Neural cell (in vitro differentiated cells): ENCODE results near the gene NOL4L. TPM values are rescaled to one million over a fixed set of nuclear protein-coding genes. Genes with fewer than 3 reads are reported as not detected.

ENCODE experiments used
- H2AFZ ChIP-seq: fragments of 200-600, 300-800 bp; sonication (generic), shearing (Covaris generic); 2 replicates; pipeline ENCODE4 v1.6.0; 2014; ENCODE audit warnings: low read depth, mild to moderate bottlenecking, antibody characterized with exemption, low read length, moderate library complexity
- H3F3A ChIP-seq: fragments of 200-600 bp; shearing (Covaris generic); 2 replicates; pipeline ENCODE4 v1.6.1; 2016; ENCODE audit warnings: mild to moderate bottlenecking, moderate library complexity, mixed read lengths, antibody characterized with exemption, low read length; ENCODE audit not compliant: insufficient read depth, poor library complexity, severe bottlenecking
- H3K27ac ChIP-seq: fragments of 200-600, 300-800 bp; sonication (generic), shearing (Covaris generic); 2 replicates; pipeline ENCODE4 v1.5.1; 2014; ENCODE audit warnings: mild to moderate bottlenecking, low read length, moderate library complexity
- H3K27me3 ChIP-seq: fragments of 300-800, 200-600 bp; sonication (generic), shearing (Covaris generic); 2 replicates; pipeline ENCODE4 v1.6.0; 2014; ENCODE audit warnings: mild to moderate bottlenecking, low read depth, low read length, moderate library complexity; ENCODE audit not compliant: insufficient read depth
- H3K36me3 ChIP-seq: fragments of 300-800, 200-600 bp; sonication (generic), shearing (Covaris generic); 2 replicates; pipeline ENCODE4 v1.5.1; 2014; ENCODE audit warnings: mild to moderate bottlenecking, antibody characterized with exemption, low read length, moderate library complexity; ENCODE audit not compliant: insufficient read depth
- H3K4me2 ChIP-seq: fragments of 300-800, 200-600 bp; sonication (generic), shearing (Covaris generic); 2 replicates; pipeline ENCODE4 v1.6.0; 2014; ENCODE audit warnings: mild to moderate bottlenecking, low read length
- H3K4me3 ChIP-seq: fragments of 300-800, 200-600 bp; sonication (generic), shearing (Covaris generic); 2 replicates; pipeline ENCODE4 v1.5.1; 2014; ENCODE audit warnings: mild to moderate bottlenecking, low read length, moderate library complexity
- H3K79me2 ChIP-seq: fragments of 200-600 bp; shearing (Covaris generic); replicated peaks from 2 replicates; pipeline ENCODE4 v1.6.0; 2014; ENCODE audit warnings: mild to moderate bottlenecking, low read length, moderate library complexity; ENCODE audit not compliant: insufficient read depth
- H3K9ac ChIP-seq: fragments of 300-800, 200-600 bp; sonication (generic), shearing (Covaris generic); 2 replicates; pipeline ENCODE4 v1.6.1; 2016; ENCODE audit warnings: mild to moderate bottlenecking, low read length, mixed read lengths
- H3K9me2 ChIP-seq: fragments of 200-600 bp; shearing (Covaris generic); 2 replicates; pipeline ENCODE4 v1.6.1; 2016; ENCODE audit warnings: mild to moderate bottlenecking, low read length, mixed read lengths; ENCODE audit not compliant: insufficient read depth
- H3K9me3 ChIP-seq: fragments of 200-600, 300-800 bp; sonication (generic), shearing (Covaris generic); 2 replicates; pipeline ENCODE4 v1.6.1; 2016; ENCODE audit warnings: mild to moderate bottlenecking, mixed run types, low read length, moderate library complexity, mixed read lengths
- H4K20me1 ChIP-seq: fragments of 200-600 bp; shearing (Covaris generic); 2 replicates; pipeline ENCODE4 v1.6.1; 2016; ENCODE audit warnings: mild to moderate bottlenecking, mixed run types; ENCODE audit not compliant: insufficient read depth
- CTCF ChIP-seq: fragments of 450-650 bp; IDR thresholded peaks from 2 replicates; pipeline ENCODE4 v1.5.1; 2014; ENCODE audit warnings: antibody characterized with exemption, mild to moderate bottlenecking, moderate library complexity; ENCODE audit not compliant: poor library complexity, severe bottlenecking
- EP300 ChIP-seq: fragments of 450-650 bp; conservative IDR thresholded peaks from 2 replicates; pipeline ENCODE4 v1.6.1; 2014; ENCODE audit warnings: antibody characterized with exemption, mild to moderate bottlenecking, moderate library complexity; ENCODE audit not compliant: poor library complexity, severe bottlenecking
- EZH2 ChIP-seq: fragments of 200-600, 300-800 bp; shearing (Covaris generic), sonication (generic); IDR thresholded peaks from 2 replicates; pipeline ENCODE4 v1.6.1; 2014; ENCODE audit warnings: antibody characterized with exemption, low read length, borderline replicate concordance, mild to moderate bottlenecking; ENCODE audit not compliant: insufficient read depth, poor library complexity, severe bottlenecking
- MXI1 ChIP-seq: fragments of 450-650 bp; conservative IDR thresholded peaks from 2 replicates; pipeline ENCODE4 v1.6.1; 2014; ENCODE audit warnings: antibody characterized with exemption, mild to moderate bottlenecking; ENCODE audit not compliant: poor library complexity, severe bottlenecking
- POLR2AphosphoS5 ChIP-seq: IDR thresholded peaks from 2 replicates; pipeline ENCODE4 v1.6.1; 2012
- RAD21 ChIP-seq: fragments of 450-650 bp; conservative IDR thresholded peaks from 2 replicates; pipeline ENCODE4 v1.6.1; 2014; ENCODE audit warnings: antibody characterized with exemption, mild to moderate bottlenecking, moderate library complexity
- REST ChIP-seq: IDR thresholded peaks from 2 replicates; pipeline ENCODE4 v1.6.1; 2012; ENCODE audit warnings: borderline replicate concordance
- SMC3 ChIP-seq: fragments of 450-650 bp; conservative IDR thresholded peaks from 2 replicates; pipeline ENCODE4 v1.6.1; 2014; ENCODE audit warnings: antibody characterized with exemption, mild to moderate bottlenecking, moderate library complexity; ENCODE audit not compliant: poor library complexity
- TAF1 ChIP-seq: IDR thresholded peaks from 2 replicates; pipeline ENCODE4 v1.6.1; 2012; ENCODE audit warnings: low read depth
- polyA plus RNA-seq: library from polyadenylated mRNA; depleted of rRNA; stranded (reverse); fragments of >200 nt; gene quantifications from 2 replicates; pipeline ENCODE4 v1.2.3, GENCODE V29; 2014

The NOL4L gene
- polyA plus RNA-seq, 1 donor from 2014 or later, result 20.4 TPM

DNA sequence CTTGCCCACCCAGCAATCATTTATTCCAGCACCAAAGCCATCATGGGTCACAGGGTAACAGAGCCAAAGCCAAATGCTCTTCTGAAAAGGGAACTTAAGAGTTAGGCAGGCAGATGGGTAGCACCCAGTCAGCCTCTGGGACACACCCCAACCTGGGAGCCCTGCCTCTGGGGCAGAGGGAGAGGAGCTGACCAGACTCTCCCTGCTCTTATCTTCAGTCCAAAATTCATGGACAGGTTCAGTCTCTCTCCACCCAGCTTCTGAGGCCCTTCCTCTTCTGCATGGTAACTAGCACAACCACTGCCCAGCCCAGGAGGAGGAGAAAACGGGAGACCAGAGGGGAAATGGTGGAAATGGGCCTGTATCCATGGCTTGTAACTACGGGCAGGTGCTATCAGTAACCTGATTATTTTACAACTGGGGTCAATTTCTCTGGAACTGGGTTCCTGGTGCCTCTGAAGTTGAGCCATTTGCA, 105.4 kb downstream of the NOL4L start:
- no peak for TF ChIP-seq MXI1
- no peak for TF ChIP-seq TAF1
- TF ChIP-seq EZH2, result no peak
- TF ChIP-seq CTCF, result no peak
- TF ChIP-seq RAD21, result no peak
- TF ChIP-seq POLR2AphosphoS5, result no peak
- no peak for TF ChIP-seq REST
- no peak for TF ChIP-seq SMC3
- no peak for TF ChIP-seq EP300
- H3K4me2 ChIP-seq, result peak overlapping the region; percentile 8
- H3F3A ChIP-seq, result no peaks in the 10 kb centered on the region
- no peak overlapping the region for H2AFZ ChIP-seq
- peaks cover 80% of the 10 kb centered on the region for H3K79me2 ChIP-seq
- H3K27ac ChIP-seq, result no peak overlapping the region
- peak overlapping the region; percentile 95 for H3K4me3 ChIP-seq
- H3K9me2 ChIP-seq, result no peaks in the 10 kb centered on the region
- no peaks in the 10 kb centered on the region for H3K36me3 ChIP-seq
- H3K27me3 ChIP-seq, result no peaks in the 10 kb centered on the region
- peaks cover 66% of the 10 kb centered on the region for H4K20me1 ChIP-seq
- peak overlapping the region; percentile 7 for H3K9ac ChIP-seq
- H3K9me3 ChIP-seq, result no peaks in the 10 kb centered on the region

DNA sequence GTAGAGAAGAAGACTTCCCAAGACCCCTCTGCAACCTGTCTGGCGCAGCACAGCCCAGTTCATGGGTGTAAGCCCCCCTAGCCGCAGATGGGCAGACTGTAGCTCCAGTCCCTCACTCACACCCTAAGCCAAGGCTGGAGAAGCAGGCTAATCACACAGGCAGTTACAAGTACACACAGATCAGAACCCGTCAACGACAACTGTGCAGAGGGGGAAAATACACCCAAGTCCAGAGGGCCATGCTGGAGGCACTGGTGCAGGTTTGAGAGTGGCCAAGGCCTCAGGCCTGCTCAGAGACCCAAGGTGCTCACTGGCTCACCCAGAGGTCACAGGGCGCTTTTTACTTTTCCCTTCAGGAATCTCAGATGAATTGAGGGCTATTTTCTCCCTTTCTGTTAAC, 106.1 kb downstream of the NOL4L start:
- H4K20me1 ChIP-seq, result peaks cover 73% of the 10 kb centered on the region
- no peak overlapping the region for H3K9ac ChIP-seq
- TF ChIP-seq POLR2AphosphoS5, result no peak
- no peak for TF ChIP-seq MXI1
- no peak for TF ChIP-seq SMC3
- TF ChIP-seq TAF1, result no peak
- TF ChIP-seq REST, result no peak
- no peak for TF ChIP-seq EP300
- TF ChIP-seq EZH2, result no peak
- no peak for TF ChIP-seq RAD21
- TF ChIP-seq CTCF, result no peak
- no peaks in the 10 kb centered on the region for H3K9me3 ChIP-seq
- H3K27me3 ChIP-seq, result no peaks in the 10 kb centered on the region
- no peaks in the 10 kb centered on the region for H3K9me2 ChIP-seq
- H3K27ac ChIP-seq, result no peak overlapping the region
- H3K79me2 ChIP-seq, result peaks cover 83% of the 10 kb centered on the region
- H3K4me3 ChIP-seq, result peak overlapping the region; percentile 95
- no peaks in the 10 kb centered on the region for H3K36me3 ChIP-seq
- H3F3A ChIP-seq, result no peaks in the 10 kb centered on the region
- H3K4me2 ChIP-seq, result no peak overlapping the region
- no peak overlapping the region for H2AFZ ChIP-seq
